Measurements from ENCODE around the gene S100A6.

S100A6 gene

GRCh38 chr1:153544453-153545066 lies 8.8 kb upstream of the S100A6 start:
- no peak for TF ChIP-seq CTCF (IDR thresholded peaks at IDR 0.05)

- TF ChIP-seq CTCF (IDR thresholded peaks at IDR 0.05): no peak
Measured at GRCh38 chr1:153543736-153544135, 7.9 kb upstream of the S100A6 start.

GRCh38 chr1:153542956-153543711 lies 7.3 kb upstream of the S100A6 start:
- no peak for TF ChIP-seq CTCF (IDR thresholded peaks at IDR 0.05)

GRCh38 chr1:153541641-153542590 lies 6.1 kb upstream of the S100A6 start:
- no peak for TF ChIP-seq CTCF (IDR thresholded peaks at IDR 0.05)

GRCh38 chr1:153540394-153541361 lies 4.9 kb upstream of the S100A6 start, which contains the start of gene S100A5:
Gene S100A5 (minus strand): TSS chr1:153540934. CDS start chr1:153540191, 743 bp downstream.
- TF ChIP-seq CTCF (IDR thresholded peaks at IDR 0.05): no peak

GRCh38 chr1:153539395-153540093 lies 3.8 kb upstream of the S100A6 start:
- TF ChIP-seq CTCF (IDR thresholded peaks at IDR 0.05): no peak
